GM19395 (cell line): ENCODE results near the gene TRIM32.

Experiments used
- ATAC-seq: cut with Tn5 transposase; IDR thresholded peaks from one replicate; pipeline ENCODE4 v1.9.1; 2021; ENCODE audit warnings: mild to moderate bottlenecking, moderate library complexity; ENCODE audit not compliant: unreplicated experiment

TRIM32 gene

GRCh38 chr9:116703634-116704033, 16.5 kb downstream of the TRIM32 start:
- no peak for ATAC-seq

GRCh38 chr9:116704470-116704869, 17.4 kb downstream of the TRIM32 start:
- no peak for ATAC-seq

GRCh38 chr9:116705531-116705930, 18.4 kb downstream of the TRIM32 start:
- ATAC-seq, result no peak

GRCh38 chr9:116706310-116707290, 19.5 kb downstream of the TRIM32 start:
- ATAC-seq, result no peak

GRCh38 chr9:116712781-116713180, 25.7 kb downstream of the TRIM32 start:
- ATAC-seq, result no peak

- no peak for ATAC-seq
These were observed 26.2 kb downstream of the TRIM32 start for GRCh38 chr9:116713271-116713670.

GRCh38 chr9:116715751-116716150, 28.6 kb downstream of the TRIM32 start:
- no peak for ATAC-seq

- no peak for ATAC-seq
These were observed 29.3 kb downstream of the TRIM32 start for GRCh38 chr9:116716438-116716837.

GRCh38 chr9:116717150-116717549, 30.0 kb downstream of the TRIM32 start:
- no peak for ATAC-seq

- ATAC-seq, result no peak
These were observed 31.0 kb downstream of the TRIM32 start for GRCh38 chr9:116718111-116718510.

GRCh38 chr9:116720111-116720510, 33.0 kb downstream of the TRIM32 start:
- ATAC-seq, result no peak

GRCh38 chr9:116721411-116721810, 34.3 kb downstream of the TRIM32 start:
- no peak for ATAC-seq

- ATAC-seq, result no peak
These were observed 34.8 kb downstream of the TRIM32 start for GRCh38 chr9:116721944-116722343.

- ATAC-seq, result no peak
These were observed 37.0 kb downstream of the TRIM32 start for GRCh38 chr9:116724123-116724522.

- ATAC-seq, result no peak
These were observed 39.5 kb downstream of the TRIM32 start for GRCh38 chr9:116726602-116727001.

- no peak for ATAC-seq
These were observed 46.0 kb downstream of the TRIM32 start for GRCh38 chr9:116733010-116733641.

GRCh38 chr9:116736399-116737151, 49.5 kb downstream of the TRIM32 start:
- no peak for ATAC-seq

GRCh38 chr9:116737152-116737546, 50.0 kb downstream of the TRIM32 start:
- ATAC-seq, result peak; percentile 73

GRCh38 chr9:116741086-116741740, 54.1 kb downstream of the TRIM32 start:
- ATAC-seq, result no peak

GRCh38 chr9:116741742-116742141, 54.6 kb downstream of the TRIM32 start:
- no peak for ATAC-seq

- no peak for ATAC-seq
These were observed 62.1 kb downstream of the TRIM32 start for GRCh38 chr9:116749176-116749575.
